MM.1S (cell line): ENCODE measurements around the gene MYO1F.

Experiments used
- CTCF ChIP-seq: fragments of 300-600 bp; sonication (generic); IDR thresholded peaks from 2 replicates; pipeline ENCODE4 v1.5.1; 2016; ENCODE audit warnings: antibody characterized with exemption, low read length, mixed read lengths
- EZH2 ChIP-seq: fragments of 300-600 bp; sonication (generic); optimal IDR thresholded peaks from 2 replicates; pipeline ENCODE3; 2017; ENCODE audit warnings: low read depth, mild to moderate bottlenecking, antibody characterized with exemption, low read length, mixed read lengths
- EZH2phosphoT487 ChIP-seq: fragments of 300-600 bp; sonication (generic); IDR thresholded peaks from 2 replicates; pipeline ENCODE4 v1.6.1; 2018; ENCODE audit warnings: antibody characterized with exemption, low read length

GRCh38 chr19:8531470-8531869 lies 45.8 kb downstream of the MYO1F start:
- TF ChIP-seq CTCF (no peak), EZH2phosphoT487 (no peak), EZH2 (no peak)
